Stimulated activated memory B cell treated with anti-CD40 and anti-IgM and Interleukin-4, amounts not matched to agents 10 μg/mL and 1 μg/mL and 100 μg/mL, for 72 hours (primary cell): ENCODE results near the gene DCST2.
A peak's percentile ranks its signal among the peaks of the same experiment; 100 is the strongest.
"Not testable (repeated sequence)": the region's sequence is repeated elsewhere in the genome, so short reads cannot be mapped to it uniquely, and the experiment has no call there.

Source experiments
- ATAC-seq: fragments of 150-1000 bp; cut with Tn5 transposase; 2 replicates; pipeline ENCODE4 v1.10.0; 2021
- H3K27ac Mint-ChIP-seq: one replicate; pipeline ENCODE4 v1.8.0; 2022; ENCODE audit warnings: mild to moderate bottlenecking, mixed read lengths
- H3K27me3 Mint-ChIP-seq: one replicate; pipeline ENCODE4 v1.8.0; 2022; ENCODE audit warnings: mixed read lengths
- H3K36me3 Mint-ChIP-seq: one replicate; pipeline ENCODE4 v1.8.0; 2022; ENCODE audit warnings: mixed read lengths
- H3K4me1 Mint-ChIP-seq: one replicate; pipeline ENCODE4 v1.8.0; 2022; ENCODE audit warnings: mixed read lengths
- H3K4me3 Mint-ChIP-seq: one replicate; pipeline ENCODE4 v1.8.0; 2022; ENCODE audit warnings: mild to moderate bottlenecking, moderate library complexity, mixed read lengths
- H3K9me3 Mint-ChIP-seq: one replicate; pipeline ENCODE4 v1.8.0; 2022; ENCODE audit warnings: mixed read lengths

Gene DCST2

DNA sequence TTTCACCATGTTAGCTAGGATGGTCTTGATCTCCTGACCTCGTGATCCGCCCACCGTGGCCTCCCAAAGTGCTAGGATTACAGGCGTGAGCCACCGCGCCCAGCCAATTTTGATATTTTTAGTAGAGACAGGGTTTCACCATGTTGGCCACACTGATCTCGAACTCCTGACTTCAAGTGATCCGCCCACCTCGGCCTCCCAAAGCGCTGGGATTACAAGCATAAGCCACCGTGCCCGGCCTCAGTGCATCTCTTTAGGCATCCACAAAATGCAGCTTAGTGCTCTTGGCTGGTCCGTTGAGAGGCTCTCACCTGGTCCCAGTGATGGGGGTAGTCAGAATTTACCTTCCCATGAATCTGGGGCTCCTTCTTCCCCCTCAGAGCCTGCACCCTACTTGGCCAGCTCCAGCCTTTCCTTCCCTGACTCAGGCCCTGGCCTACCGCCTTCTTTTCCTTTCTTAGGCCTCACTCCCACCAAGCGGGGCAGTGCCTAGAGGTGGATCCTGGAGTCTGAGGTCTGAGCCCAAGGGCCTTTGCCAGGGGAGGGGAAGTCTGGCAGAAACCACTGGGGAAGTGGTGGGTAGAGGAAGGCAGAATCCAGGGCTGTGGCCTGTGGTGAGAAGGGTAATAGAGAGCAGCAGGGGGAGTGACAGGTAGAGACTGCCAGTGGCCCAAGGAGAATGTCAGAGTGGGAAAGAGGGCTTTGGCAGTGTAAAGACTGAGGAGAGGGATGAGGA, 36.4 kb downstream of the DCST2 start:
- Mint-ChIP-seq H3K4me1 (peaks cover 57% of the 10 kb centered on the region), H3K27ac (peak overlapping the region; percentile 38), H3K27me3 (no peaks in the 10 kb centered on the region), H3K36me3 (peaks cover 9% of the 10 kb centered on the region), H3K9me3 (no peaks in the 10 kb centered on the region), H3K4me3 (no peak overlapping the region)
- no peak for ATAC-seq

DNA sequence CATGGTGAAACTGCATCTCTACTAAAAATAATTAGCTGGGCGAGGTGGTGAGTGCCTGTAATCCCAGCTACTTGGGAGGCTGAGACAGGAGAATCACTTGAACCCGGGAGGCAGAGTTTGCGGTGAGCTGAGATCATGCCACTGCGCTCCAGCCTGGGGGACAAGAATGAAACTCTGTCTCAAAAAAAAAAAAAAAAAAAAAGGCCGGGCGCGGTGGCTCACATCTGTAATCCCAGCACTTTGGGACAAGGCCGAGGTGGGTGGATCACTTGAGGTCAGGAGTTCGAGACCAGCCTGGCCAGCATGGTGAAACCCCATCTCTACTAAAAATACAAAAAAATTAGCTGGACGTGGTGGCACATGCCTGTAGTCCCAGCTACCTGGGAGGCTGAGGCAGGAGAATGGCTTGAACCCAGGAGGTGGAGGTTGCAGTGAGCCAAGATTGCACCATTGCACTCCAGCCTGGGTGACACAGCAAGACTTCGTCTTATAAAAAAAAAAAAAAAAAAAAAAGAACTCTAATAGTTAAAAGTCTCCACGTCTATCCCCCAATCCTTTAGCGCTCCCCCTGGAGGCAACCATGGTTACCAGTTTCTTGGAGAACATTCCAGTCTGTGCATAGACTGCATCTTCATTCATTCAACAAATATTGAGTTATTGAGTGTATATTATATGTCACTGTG, 38.1 kb downstream of the DCST2 start:
- H3K9me3 Mint-ChIP-seq, H3K36me3 Mint-ChIP-seq, H3K4me3 Mint-ChIP-seq, H3K27me3 Mint-ChIP-seq, ATAC-seq: not testable (repeated sequence)
- H3K4me1 Mint-ChIP-seq = peaks cover 53% of the 10 kb centered on the region
- H3K27ac Mint-ChIP-seq = peak overlapping the region; percentile 54

DNA sequence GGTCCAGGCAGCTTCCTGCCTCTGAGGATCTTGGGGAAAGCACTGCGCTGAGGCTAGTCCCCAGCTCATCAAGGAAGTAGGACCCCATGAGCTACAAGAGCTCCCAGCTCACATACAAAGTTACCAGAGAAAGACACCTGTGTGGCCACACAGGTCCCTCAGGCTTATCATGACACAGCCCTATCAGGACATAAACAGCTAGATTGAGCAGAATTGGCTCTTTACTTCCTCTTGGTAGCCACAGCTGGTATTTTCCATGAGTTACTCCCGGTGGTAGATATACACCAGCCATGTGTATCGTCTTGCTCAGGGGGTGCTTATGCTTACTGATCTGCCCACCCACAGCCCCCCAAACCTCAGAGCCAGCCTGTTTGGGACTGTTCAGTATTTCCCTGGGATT, 39.0 kb downstream of the DCST2 start:
- peaks cover 14% of the 10 kb centered on the region for H3K36me3 Mint-ChIP-seq
- H3K9me3 Mint-ChIP-seq = no peaks in the 10 kb centered on the region
- no peak for ATAC-seq
- no peak overlapping the region for H3K4me3 Mint-ChIP-seq
- peaks cover 50% of the 10 kb centered on the region for H3K4me1 Mint-ChIP-seq
- H3K27ac Mint-ChIP-seq = peak overlapping the region; percentile 54
- H3K27me3 Mint-ChIP-seq = no peaks in the 10 kb centered on the region

DNA sequence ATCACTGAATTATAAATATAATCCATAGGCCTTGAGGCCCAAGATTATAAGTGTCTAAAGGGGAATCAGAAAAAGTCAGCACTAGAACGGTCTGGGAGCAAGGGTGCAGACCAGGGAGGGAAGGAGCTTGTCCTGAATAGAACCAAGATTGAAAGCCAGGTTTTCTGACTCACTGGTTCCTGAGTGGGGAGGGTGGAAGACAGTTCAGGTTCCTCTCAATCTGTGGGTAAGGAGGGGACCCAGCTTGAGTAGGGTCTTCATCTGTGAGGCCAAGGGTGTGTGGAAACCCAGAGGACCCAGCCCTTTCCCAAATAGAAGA, 39.4 kb downstream of the DCST2 start:
- ATAC-seq = no peak
- Mint-ChIP-seq H3K36me3 (peaks cover 16% of the 10 kb centered on the region), H3K4me1 (peaks cover 48% of the 10 kb centered on the region), H3K27me3 (no peaks in the 10 kb centered on the region), H3K4me3 (no peak overlapping the region), H3K9me3 (no peaks in the 10 kb centered on the region), H3K27ac (peak overlapping the region; percentile 54)

DNA sequence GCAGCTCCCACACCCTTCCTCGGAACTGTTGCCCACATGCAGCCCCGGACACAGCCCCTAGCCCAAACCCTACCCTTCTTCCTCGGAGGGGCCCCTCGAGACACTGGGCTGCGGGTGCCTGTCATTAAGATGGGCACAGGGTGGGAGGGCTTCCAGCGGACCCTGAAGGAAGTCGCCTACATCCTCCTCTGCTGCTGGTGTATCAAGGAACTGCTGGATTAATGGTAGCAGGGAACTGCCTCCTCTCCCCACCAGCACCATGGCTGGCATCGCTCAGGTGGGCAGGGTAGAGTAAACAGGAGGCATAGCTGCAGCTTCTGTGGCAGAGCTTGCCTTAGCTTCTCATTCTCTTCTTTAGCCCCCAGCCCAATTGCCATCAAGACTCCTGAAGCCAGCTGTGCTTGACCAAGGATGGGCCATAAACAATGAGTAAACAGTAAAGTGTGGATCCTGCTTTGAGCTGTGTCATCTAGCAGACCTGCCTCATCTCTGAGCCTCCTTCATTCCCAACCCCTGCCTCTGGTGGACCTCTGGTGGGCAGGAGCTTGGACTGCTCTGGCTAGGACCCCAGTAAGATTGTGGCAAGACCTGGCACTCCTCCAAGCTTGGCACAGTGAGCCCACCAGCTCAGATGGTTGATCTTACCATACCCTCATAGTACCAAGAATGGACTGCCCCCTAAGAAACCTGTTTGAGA, 39.9 kb downstream of the DCST2 start, which contains the start of gene LENEP:
Gene LENEP, plus strand, starts transcription at position 15 of the 697 bp plus-strand sequence. Its CDS starts 22 bp downstream, at position 37.
- H3K4me1 Mint-ChIP-seq = peaks cover 48% of the 10 kb centered on the region
- no peak within 1 kb of the TSS for H3K4me3 Mint-ChIP-seq
- H3K27me3 Mint-ChIP-seq = no peaks in the 10 kb centered on the region
- no peaks in the 10 kb centered on the region for H3K9me3 Mint-ChIP-seq
- no peak for ATAC-seq
- peaks cover 16% of the 10 kb centered on the region for H3K36me3 Mint-ChIP-seq
- H3K27ac Mint-ChIP-seq = peak within 1 kb of the TSS; percentile 54

DNA sequence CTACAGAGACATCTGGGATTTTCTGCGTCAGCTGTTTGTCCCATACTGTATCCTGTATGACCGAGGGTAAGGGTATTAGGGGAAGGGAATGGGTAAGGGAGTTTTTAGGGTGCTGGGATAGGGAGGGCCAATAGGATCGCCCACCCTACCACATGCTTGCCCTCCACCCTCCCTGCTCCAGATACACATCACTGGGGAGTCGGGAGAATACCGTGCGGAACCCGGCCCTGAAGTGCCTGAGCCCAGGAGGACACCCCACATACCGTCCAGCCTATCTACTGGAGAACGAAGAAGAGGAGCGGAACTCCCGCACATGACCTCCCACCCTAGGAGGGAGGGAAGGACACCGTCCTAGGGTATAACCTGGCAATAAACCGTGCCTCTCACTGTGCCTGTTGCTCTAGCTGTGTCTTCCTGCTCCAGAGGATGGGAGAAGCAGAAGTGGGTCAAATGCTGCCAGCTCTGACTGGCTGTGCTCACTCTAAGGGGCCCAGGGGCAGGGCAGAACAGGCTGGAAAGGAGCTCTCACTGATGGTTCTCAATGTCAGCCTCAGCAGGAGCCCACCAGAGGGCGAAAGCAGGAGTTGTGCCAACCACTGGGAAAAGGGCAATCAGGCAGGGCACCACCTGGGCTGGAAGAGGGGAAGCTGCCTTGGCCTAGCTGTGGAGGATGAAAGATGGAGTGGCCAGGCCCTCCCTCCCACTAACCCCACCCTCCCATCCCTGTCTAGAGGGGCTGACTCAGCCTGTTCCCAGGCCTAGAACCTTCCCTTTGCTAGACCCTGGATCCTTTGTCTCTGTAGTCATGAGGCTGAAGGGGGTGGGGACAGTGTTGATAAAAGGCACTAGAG, 40.6 kb downstream of the DCST2 start:
- Mint-ChIP-seq H3K27me3 (no peaks in the 10 kb centered on the region), H3K27ac (no peak overlapping the region), H3K4me1 (peaks cover 48% of the 10 kb centered on the region), H3K4me3 (no peak overlapping the region), H3K36me3 (peaks cover 22% of the 10 kb centered on the region), H3K9me3 (no peaks in the 10 kb centered on the region)
- ATAC-seq = peak; percentile 31

DNA sequence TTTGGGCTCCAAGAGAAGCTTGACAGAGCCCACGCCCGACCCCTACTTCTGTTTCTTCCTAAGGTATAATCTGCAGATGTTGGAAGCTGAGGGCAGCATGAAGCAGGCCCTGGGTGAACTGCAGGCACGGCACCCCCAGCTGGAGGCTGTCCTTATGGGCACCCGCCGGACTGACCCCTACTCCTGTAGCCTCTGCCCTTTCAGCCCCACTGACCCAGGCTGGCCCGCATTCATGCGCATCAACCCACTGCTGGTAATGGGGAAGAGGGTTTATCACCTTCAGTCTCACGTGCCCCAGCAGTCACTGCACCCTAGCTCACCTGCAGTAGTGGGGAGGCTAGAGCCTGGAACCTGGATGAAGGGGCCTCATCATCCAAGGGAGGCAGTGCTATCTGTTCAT, 43.3 kb downstream of the DCST2 start:
- Mint-ChIP-seq H3K4me3 (no peak overlapping the region), H3K27ac (no peak overlapping the region), H3K9me3 (no peaks in the 10 kb centered on the region), H3K36me3 (peaks cover 25% of the 10 kb centered on the region), H3K4me1 (peaks cover 41% of the 10 kb centered on the region), H3K27me3 (no peaks in the 10 kb centered on the region)
- ATAC-seq = no peak

DNA sequence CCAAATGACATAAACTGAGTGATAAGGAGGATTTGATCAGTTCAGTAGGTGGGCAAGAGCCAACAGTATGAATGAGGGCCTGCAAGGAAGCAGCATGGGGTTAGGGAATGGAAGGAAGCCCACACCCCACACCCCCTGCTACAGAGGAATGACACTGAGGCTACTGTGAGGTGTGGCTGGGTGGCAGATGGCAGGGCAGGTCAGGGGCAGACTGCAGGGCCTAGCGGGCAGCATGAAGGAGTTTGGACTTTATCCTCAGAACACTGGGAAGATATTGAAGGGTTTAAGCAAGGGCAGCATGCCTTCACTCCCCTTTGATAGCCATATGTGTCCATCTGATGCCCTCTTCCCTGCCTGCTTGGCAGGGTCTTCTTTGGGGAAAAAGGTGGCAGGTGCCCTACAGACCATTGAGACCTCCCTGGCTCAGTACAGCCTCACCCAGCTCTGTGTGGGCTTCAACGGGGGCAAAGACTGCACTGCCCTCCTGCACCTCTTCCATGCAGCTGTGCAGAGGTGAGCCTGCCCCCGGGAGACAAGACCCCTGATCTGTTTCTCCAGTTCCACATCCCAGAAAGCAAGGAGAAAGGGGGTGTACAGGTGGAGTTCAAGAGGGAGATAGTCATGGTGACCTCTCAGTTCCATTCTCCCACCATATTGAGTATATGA, 44.3 kb downstream of the DCST2 start:
- Mint-ChIP-seq H3K36me3 (peaks cover 25% of the 10 kb centered on the region), H3K9me3 (no peaks in the 10 kb centered on the region), H3K27ac (no peak overlapping the region), H3K4me1 (peaks cover 35% of the 10 kb centered on the region), H3K27me3 (no peaks in the 10 kb centered on the region), H3K4me3 (no peak overlapping the region)
- no peak for ATAC-seq

DNA sequence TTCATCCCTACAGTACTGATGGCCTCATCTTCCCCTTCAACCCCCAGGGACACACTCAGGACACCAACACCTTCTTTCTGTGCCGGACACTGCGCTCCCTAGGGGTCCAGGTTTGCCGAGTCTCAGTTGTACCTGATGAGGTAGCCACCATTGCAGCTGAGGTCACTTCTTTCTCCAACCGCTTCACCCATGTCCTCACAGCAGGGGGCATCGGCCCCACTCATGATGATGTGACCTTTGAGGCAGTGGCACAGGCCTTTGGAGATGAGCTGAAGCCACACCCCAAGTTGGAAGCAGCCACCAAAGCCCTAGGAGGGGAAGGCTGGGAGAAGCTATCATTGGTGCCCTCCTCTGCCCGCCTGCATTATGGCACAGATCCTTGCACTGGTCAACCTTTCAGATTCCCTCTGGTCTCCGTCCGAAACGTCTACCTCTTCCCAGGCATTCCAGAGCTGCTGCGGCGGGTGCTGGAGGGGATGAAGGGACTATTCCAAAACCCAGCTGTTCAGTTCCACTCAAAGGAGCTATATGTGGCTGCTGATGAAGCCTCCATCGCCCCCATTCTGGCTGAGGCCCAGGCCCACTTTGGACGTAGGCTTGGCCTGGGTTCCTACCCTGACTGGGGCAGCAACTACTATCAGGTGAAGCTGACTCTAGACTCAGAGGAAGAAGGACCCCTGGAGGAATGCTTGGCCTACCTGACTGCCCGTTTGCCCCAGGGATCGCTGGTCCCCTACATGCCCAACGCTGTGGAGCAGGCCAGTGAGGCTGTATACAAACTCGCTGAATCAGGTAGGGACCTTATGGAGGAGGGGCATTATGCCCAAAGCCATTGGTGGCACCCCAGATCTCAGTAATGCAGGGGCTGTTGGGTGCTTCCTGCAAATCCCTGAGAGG, 45.3 kb downstream of the DCST2 start:
- Mint-ChIP-seq H3K4me3 (no peak overlapping the region), H3K27me3 (no peaks in the 10 kb centered on the region), H3K4me1 (peaks cover 37% of the 10 kb centered on the region), H3K36me3 (peaks cover 25% of the 10 kb centered on the region), H3K9me3 (no peaks in the 10 kb centered on the region), H3K27ac (peak overlapping the region; percentile 30)
- ATAC-seq = no peak

DNA sequence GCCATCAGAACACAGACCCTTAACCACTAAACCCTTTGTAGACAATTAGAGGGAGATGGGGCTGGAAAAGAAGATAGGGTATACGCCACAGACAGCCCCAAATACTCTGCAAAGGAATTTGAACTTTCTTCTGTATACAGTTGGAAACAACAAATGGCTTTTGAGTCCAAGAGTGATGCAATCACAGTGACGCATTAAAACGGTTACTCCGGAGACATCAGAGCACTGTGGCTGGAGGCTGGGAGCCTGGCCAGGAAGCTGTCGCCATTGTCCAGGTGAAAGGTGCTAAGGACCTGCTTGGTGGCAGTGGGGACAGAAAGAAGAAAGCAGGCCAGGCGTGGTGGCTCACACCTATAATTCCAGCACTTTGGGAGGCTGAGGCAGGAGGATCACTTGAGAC, 46.3 kb downstream of the DCST2 start:
- H3K27ac Mint-ChIP-seq = no peak overlapping the region
- H3K4me1 Mint-ChIP-seq = peaks cover 33% of the 10 kb centered on the region
- no peak for ATAC-seq

DNA sequence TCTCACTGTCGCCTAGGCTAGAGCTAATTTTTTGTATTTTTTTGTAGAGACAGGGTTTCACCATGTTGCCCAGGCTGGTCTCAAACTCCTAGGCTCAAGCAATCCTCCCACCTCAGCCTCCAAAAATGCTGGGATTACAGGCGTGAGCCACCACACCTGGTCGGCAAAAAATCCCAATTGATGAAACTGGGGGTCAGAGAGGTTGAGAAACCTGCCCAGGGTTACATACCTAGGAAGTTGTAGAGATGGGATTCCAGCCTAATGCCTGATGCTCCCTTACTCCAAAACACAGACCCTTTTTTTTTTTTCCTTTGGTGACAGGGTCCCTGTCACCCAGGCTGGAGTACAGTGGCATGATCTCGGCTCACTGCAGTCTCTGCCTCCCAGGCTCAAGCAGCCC, 46.8 kb downstream of the DCST2 start:
- not testable (repeated sequence) for H3K27me3 Mint-ChIP-seq, H3K27ac Mint-ChIP-seq, H3K9me3 Mint-ChIP-seq, ATAC-seq, H3K4me3 Mint-ChIP-seq
- H3K36me3 Mint-ChIP-seq = peaks cover 15% of the 10 kb centered on the region
- peaks cover 31% of the 10 kb centered on the region for H3K4me1 Mint-ChIP-seq

More for the DNA sequence above, 46.3 kb downstream of the DCST2 start:
- Mint-ChIP-seq H3K36me3 (peaks cover 17% of the 10 kb centered on the region), H3K4me3 (no peak overlapping the region), H3K9me3 (no peaks in the 10 kb centered on the region), H3K27me3 (no peaks in the 10 kb centered on the region)

DNA sequence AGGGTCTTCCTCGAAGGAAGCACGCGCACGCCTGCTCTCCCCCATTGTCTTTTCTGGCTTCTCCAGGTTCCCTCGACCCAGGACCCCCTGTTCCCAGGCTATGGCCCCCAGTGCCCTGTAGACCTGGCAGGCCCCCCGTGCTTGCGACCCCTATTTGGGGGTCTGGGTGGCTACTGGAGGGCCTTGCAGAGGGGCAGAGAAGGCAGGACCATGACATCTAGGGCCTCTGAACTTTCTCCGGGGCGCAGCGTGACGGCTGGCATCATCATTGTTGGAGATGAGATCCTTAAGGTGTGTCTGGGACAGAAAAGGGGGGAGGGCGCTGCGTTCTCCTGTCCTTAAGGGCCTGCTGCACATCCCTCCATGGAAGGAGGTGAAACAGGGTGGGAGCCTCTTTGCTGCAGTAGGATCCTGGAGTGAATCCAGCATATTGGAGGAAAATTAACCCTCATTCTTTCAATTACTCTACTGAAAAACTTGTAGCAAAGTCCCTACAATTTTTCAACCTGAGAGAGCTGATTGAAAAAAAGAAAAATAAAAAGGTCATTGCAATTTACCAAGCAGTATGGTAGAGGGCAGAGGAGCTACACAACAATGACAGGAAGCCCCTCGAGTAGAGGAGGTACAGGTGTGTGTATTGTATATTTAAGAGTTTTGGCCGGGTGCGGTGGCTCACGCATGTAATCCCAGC, 49.7 kb downstream of the DCST2 start:
- no peaks in the 10 kb centered on the region for H3K27me3 Mint-ChIP-seq
- H3K9me3 Mint-ChIP-seq = no peaks in the 10 kb centered on the region
- ATAC-seq = no peak
- H3K27ac Mint-ChIP-seq = no peak overlapping the region
- peaks cover 21% of the 10 kb centered on the region for H3K4me1 Mint-ChIP-seq
- H3K36me3 Mint-ChIP-seq = peaks cover 14% of the 10 kb centered on the region
- H3K4me3 Mint-ChIP-seq = no peak overlapping the region

DNA sequence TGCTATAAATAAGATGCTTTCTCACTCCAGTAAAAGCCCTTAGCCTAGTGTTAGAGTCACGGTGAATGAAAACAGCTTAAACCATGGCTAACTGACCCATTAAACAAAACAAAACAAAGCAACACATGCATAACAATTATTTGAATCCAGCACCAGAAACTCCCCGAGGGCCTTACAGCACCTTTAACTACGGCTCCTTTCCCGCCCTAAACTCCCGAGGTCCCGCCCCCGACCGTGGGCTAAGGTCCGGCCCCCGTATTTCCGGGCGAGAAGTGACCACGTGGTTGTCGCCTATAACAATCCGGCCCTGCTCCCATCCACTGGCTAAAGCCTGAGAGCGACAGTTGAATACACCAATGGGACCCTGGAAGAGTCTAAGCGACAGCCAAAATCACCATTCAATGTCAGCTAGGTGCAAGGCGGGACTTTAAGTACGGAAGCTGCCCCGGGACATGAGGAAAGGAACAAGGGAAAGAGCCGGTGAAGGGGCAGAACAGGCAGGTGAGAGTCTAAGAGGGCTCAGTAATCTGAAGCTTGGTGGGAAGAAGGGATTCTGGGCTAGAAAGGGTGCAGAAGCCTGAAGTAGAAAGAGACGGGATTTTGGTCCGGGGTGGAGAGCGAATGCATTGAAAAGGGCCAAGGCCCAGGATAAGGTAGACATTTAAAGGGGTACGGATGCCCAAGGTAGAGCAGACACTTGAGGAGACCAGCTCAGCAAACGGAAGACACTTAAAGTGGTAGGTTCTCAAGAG, 50.5 kb downstream of the DCST2 start, which contains the start of gene FLAD1:
Gene FLAD1, plus strand, starts transcription at position 448 of the 752 bp plus-strand sequence. CDS start 351 bp downstream, outside the sequence.
- Mint-ChIP-seq H3K9me3 (no peaks in the 10 kb centered on the region), H3K27me3 (no peaks in the 10 kb centered on the region), H3K4me1 (peaks cover 12% of the 10 kb centered on the region), H3K36me3 (peaks cover 9% of the 10 kb centered on the region), H3K4me3 (no peak within 1 kb of the TSS), H3K27ac (no peak within 1 kb of the TSS)
- ATAC-seq = peak; percentile 100
